ENCODE measurements around the gene CFAP157. TPM values are rescaled to one million over a fixed set of nuclear protein-coding genes. Genes with fewer than 3 reads are reported as not detected.

Gene CFAP157
- total and polyA plus RNA-seq, 5 experiments from 2014 or later, result 0.18 to 0.99 (median 0.32) TPM

DNA sequence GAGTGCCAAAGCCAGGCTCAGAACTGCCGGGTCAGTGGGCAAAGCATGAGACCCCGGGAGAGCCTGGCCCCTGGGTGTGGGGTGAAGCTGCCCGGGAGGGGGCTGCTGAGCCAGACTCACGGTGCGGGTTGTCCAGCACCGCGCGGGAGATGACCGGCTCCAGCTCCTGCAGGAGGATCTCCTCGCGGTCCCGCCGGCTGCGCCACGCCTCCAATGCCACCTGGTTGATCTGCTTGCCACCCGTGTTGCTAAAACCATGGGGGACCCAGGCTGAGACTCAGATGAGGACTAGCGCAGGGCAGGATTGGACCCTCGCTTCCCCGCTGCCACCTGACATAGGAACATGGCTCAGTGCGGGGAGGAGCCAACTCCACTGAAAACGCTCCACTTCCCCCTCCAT, 25.7 kb downstream of the CFAP157 start:
- ATAC-seq (no peak), DNase-seq (no peak)
- Mint-ChIP-seq H3K4me3 (no peak overlapping the region), H3K36me3 (peaks cover 0 to 5% (median 0%) of the 10 kb centered on the region in 3 donors), H3K4me1 (peaks cover 9 to 20% (median 14%) of the 10 kb centered on the region in 4 donors), H3K27me3 (peaks cover 0 to 1% (median 0%) of the 10 kb centered on the region in 5 donors), H3K27ac (peak overlapping the region in 1 of 10 donors; percentile 59), H3K9me3 (no peaks in the 10 kb centered on the region)
- POLR2A ChIA-PET, result interaction anchor here (0.7 kb wide), 1 partner anchor 15 kb away, joined by 3 read pairs; no protein-coding TSS in a partner anchor

DNA sequence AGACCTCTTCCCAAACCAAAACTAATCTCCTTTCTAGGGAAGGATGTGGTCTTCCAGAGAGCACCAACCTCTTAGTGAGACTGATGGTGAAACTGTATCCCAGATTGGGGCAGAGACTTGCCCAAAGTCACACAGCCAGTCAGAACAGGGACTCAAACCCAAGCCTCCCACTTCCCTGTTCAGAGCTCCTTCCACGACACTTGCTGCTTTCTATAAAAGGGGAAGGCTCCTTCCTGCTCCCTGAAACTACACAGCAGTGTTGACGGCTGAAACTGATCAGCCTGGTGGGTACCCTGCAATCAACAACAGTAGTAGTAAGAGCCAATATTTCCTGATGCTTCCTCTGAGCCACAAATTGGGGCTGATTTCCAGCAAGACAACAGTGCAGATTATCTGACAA, 26.8 kb downstream of the CFAP157 start:
- no peaks in the 10 kb centered on the region for H3K9me3 Mint-ChIP-seq
- H3K4me3 Mint-ChIP-seq, result peak overlapping the region; percentile 39 to 97 (median 76)
- no peak for DNase-seq
- POLR2A ChIA-PET, result no interaction called here
- peaks cover 9 to 20% (median 14%) of the 10 kb centered on the region in 4 donors for H3K4me1 Mint-ChIP-seq
- peak overlapping the region in 7 of 10 donors; percentile 37 to 98 (median 84) for H3K27ac Mint-ChIP-seq
- peaks cover 0 to 1% (median 0%) of the 10 kb centered on the region in 5 donors for H3K27me3 Mint-ChIP-seq
- peaks cover 3 to 13% (median 4%) of the 10 kb centered on the region in 3 donors for H3K36me3 Mint-ChIP-seq
- no peak for ATAC-seq

DNA sequence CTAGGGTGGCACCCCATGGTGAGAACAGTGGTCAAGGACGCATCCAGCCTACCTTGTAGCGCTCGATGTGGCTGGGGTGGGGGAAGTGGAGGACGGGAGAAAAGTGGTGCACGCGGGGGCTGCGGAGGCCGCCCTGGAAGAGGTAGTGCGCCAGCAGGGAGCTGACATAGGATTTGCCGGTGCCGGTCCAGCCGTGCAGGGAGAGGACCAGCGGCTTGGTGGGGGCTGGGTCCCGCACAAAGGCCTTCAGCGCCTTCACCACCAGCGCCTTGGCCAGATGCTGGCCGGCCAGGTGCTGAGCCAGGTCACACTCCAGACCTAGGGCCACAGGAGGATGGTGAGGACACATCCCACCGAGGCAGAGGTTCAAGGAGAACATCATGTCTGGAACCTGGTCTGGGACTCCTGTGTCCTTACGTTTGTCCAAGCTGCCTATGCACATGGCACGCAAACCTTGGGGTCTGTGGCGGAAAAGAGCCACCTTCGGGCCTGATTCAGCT, 27.5 kb downstream of the CFAP157 start:
- peak overlapping the region; percentile 78 to 98 (median 86) for H3K4me3 Mint-ChIP-seq
- H3K9me3 Mint-ChIP-seq, result no peaks in the 10 kb centered on the region
- peaks cover 0 to 1% (median 0%) of the 10 kb centered on the region in 5 donors for H3K27me3 Mint-ChIP-seq
- H3K4me1 Mint-ChIP-seq, result peaks cover 9 to 20% (median 14%) of the 10 kb centered on the region in 4 donors
- peak overlapping the region in 9 of 10 donors; percentile 56 to 98 (median 92) for H3K27ac Mint-ChIP-seq
- ATAC-seq (no peak), DNase-seq (peak in 1 of 10 donors; percentile 13)
- POLR2A ChIA-PET, result interaction anchor here (0.8 to 3.8 kb wide), 29 partner anchors 10 to 541 kb away, joined by 3 to 54 read pairs (median 5); partner anchors contain the start of genes CDK9, GOLGA2, LRSAM1 and PTRH1
- H3K36me3 Mint-ChIP-seq, result peaks cover 4 to 19% (median 6%) of the 10 kb centered on the region in 3 donors

DNA sequence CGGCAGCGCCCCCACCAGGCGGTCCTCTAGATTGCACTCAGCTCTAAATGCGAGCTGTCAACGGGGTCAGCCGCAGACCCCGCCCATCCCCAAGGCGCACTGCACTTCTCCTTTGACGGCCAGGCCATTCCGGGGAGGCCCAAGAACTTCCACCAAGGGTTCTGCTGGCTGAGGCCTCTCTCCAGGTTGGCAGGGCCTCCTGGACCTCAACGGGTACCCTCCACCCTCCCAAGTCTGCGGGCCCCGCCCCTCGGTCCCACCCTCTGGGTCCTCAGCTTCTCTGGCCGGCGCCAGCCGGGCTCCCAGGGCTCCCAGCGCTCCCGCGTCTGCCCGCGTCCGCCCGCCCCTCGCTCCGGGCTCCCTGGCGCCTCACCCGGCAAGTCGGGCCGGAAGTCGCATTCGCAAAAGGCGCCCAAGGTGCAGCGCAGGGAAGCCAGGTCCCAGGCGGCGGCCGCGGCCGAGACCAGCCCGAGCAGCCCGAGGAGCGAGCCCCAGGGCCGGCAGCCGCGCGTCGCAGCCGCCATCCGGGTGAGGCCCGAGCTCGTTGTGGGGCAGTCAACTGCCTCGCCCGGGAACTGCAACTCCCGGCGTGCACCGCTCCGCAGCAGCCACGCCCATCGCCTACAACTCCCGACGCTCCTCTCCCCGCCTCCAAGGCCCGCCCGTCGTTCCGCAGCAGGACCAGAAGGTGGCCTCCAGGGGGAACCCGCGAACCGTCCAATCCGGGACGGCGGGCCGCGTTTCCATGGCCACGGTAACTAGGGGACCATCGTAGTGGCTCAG, 28.1 kb downstream of the CFAP157 start, which contains the start of gene TOR2A:
Gene TOR2A (minus strand): TSS at position 548 of the 783 bp plus-strand sequence. CDS start 24 bp downstream, at position 524.
- no peaks in the 10 kb centered on the region for H3K9me3 Mint-ChIP-seq
- peaks cover 0 to 1% (median 0%) of the 10 kb centered on the region in 5 donors for H3K27me3 Mint-ChIP-seq
- peak; percentile 98 to 99 (median 99) for DNase-seq
- peaks cover 4 to 25% (median 7%) of the 10 kb centered on the region in 3 donors for H3K36me3 Mint-ChIP-seq
- peak within 1 kb of the TSS; percentile 80 to 98 (median 96) for H3K4me3 Mint-ChIP-seq
- peaks cover 9 to 20% (median 14%) of the 10 kb centered on the region in 4 donors for H3K4me1 Mint-ChIP-seq
- H3K27ac Mint-ChIP-seq, result peak within 1 kb of the TSS; percentile 82 to 98 (median 94)
- peak; percentile 89 to 91 for ATAC-seq
- POLR2A ChIA-PET, result interaction anchor here (0.5 to 3.8 kb wide), 39 partner anchors 9 to 541 kb away, joined by 3 to 54 read pairs (median 5); partner anchors contain the start of genes CDK9, GOLGA2, LRSAM1 and PTRH1

DNA sequence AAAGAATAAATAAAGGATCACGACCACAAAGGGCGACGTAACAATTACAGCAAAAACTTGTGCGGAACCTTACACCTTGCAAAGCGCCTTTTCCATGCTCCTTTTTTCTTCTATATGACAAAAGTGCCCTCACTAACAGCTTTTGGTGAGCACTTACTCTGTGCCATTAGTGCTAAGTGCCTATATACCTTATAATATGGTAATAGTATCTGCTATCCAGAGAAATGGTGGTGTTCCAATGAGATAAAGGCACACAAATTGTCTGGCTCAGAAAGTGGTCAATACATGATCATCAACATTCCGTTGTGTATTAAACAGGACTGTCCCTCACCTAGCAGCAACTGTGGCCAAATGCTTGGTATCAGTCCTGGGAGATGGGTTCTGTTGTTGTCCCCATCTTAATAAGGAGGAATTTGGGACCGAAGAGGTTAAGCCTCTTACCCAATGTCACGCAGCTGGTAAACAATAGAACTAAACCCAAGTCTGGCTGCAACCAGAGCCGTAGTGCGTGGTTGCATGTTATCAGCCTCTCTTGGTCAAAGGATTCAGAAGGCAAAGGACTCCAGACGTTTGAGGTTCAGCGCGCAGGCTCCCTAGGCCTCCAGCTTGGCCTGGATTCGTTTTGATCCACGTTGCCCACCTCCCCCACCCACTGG, 28.9 kb downstream of the CFAP157 start:
- Mint-ChIP-seq H3K4me1 (peaks cover 7 to 20% (median 14%) of the 10 kb centered on the region in 4 donors), H3K27me3 (peaks cover 0 to 1% (median 0%) of the 10 kb centered on the region in 5 donors), H3K4me3 (peak overlapping the region; percentile 80 to 98 (median 96)), H3K36me3 (peaks cover 4 to 28% (median 7%) of the 10 kb centered on the region in 3 donors), H3K27ac (peak overlapping the region; percentile 82 to 98 (median 94)), H3K9me3 (no peaks in the 10 kb centered on the region)
- DNase-seq (no peak), ATAC-seq (no peak)
- POLR2A ChIA-PET, result interaction anchor here (1.0 to 3.8 kb wide), 27 partner anchors 8 to 540 kb away, joined by 3 to 54 read pairs (median 5); partner anchors contain the start of genes CDK9, GOLGA2, LRSAM1 and PTRH1

DNA sequence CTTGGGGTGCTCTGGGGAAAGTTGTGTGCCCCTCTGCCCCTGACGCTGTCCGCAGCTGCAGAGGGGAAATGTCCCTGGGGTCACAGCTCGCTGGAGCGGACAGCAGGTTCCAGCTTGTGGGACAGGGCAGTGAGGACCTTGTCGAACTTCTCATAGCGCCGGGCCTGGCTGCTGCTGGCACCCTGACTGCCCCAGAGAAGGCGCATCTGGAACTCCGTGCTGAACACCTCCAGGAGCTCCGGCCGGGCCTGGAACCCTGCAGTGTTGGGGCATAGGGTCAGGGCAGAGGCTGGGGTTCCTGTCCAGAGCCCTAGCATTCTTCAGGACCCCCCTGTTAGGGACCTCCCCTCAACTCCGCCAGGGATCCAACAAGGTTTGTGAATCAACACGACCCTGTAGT, 31.9 kb downstream of the CFAP157 start:
- Mint-ChIP-seq H3K4me3 (no peak overlapping the region), H3K9me3 (no peaks in the 10 kb centered on the region), H3K27me3 (peaks cover 0 to 1% (median 0%) of the 10 kb centered on the region in 5 donors), H3K4me1 (peaks cover 7 to 17% (median 12%) of the 10 kb centered on the region in 4 donors), H3K27ac (peak overlapping the region in 8 of 10 donors; percentile 27 to 91 (median 82)), H3K36me3 (peaks cover 4 to 40% (median 7%) of the 10 kb centered on the region in 3 donors)
- no peak for ATAC-seq
- DNase-seq, result no peak
- POLR2A ChIA-PET, result interaction anchor here (0.7 kb wide), 1 partner anchor 17 kb away, joined by 3 read pairs; no protein-coding TSS in a partner anchor

DNA sequence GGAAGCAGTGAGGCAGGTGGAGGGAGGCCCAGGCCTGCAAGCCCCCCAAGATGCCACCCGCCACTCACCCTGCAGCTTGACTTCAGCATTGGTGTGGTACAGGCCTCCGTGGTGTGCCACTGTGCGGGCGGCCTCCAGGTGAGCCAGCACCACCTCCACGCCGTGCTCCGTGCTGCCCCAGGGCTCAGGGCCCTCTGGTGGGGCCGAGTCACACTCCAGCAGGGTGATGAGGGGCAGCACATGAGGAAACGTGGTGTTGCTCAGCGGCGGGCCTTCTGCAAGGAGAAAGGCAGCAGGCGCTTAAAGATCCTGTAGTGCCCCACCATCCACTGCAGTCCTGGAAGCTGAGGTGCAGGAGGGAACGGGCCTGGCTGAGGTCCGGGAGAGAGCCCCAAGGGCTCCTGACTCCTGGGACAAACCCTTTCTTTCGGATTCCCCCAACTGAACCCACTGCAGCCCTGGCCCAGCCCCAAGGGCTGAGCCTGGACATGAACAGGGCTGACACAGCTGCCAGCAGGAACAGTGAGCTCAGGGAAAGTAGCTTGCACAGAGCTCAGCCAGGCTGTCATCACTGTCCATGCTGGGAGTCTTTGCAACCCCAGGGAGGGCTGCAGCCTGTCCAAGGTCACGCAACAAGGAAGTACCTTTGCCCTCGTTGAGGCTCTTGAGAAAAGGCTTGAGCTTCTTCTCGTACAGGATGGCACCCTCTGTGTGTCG, 33.0 kb downstream of the CFAP157 start:
- Mint-ChIP-seq H3K4me3 (no peak overlapping the region), H3K36me3 (peaks cover 4 to 50% (median 7%) of the 10 kb centered on the region in 3 donors), H3K27me3 (peaks cover 0 to 1% (median 0%) of the 10 kb centered on the region in 5 donors), H3K27ac (peak overlapping the region in 2 of 10 donors; percentile 56 to 81), H3K4me1 (peaks cover 3 to 10% (median 6%) of the 10 kb centered on the region in 4 donors), H3K9me3 (no peaks in the 10 kb centered on the region)
- DNase-seq (no peak), ATAC-seq (no peak)
- POLR2A ChIA-PET, result interaction anchor here (0.9 kb wide), 1 partner anchor 41 kb away, joined by 4 read pairs; no protein-coding TSS in a partner anchor

DNA sequence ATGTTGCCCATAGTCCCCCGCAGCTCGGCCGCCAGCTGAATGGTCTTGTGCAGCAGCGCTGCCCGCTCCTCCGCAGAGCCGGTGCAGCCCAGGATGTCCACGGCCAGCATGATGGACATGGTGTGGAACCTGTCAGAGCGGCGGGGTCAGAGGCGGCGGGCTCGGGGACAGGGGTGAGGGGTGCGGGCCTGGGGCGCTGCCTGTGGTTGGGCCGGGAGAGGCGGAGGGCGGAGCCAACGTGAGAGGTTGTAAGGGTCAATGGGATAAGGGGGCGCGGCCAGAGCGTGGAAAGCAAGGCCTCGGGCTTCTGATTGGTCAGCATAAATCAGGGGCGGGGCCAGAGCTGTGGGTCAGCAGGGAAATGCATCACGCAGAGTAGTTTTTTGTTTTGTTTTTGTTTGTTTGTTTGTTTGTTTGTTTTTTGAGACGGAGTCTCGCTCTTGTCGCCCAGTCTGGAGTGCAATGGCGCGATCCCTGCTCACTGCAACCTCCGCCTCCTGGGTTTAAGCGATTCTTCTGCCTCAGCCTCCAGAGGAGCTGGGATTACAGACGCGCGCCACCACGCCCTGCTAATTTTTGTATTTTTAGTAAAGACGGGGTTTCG, 35.1 kb downstream of the CFAP157 start:
- no peak for ATAC-seq
- DNase-seq, result no peak
- H3K36me3 Mint-ChIP-seq, result peaks cover 4 to 67% (median 8%) of the 10 kb centered on the region in 3 donors
- no peaks in the 10 kb centered on the region for H3K27me3 Mint-ChIP-seq
- no peaks in the 10 kb centered on the region for H3K9me3 Mint-ChIP-seq
- H3K27ac Mint-ChIP-seq, result peak overlapping the region in 3 of 10 donors; percentile 65 to 77 (median 71)
- H3K4me3 Mint-ChIP-seq, result no peak overlapping the region
- POLR2A ChIA-PET, result interaction anchor here (0.6 to 2.0 kb wide), 3 partner anchors 128 to 175 kb away, joined by 3 to 8 read pairs (median 3); no protein-coding TSS in a partner anchor
- H3K4me1 Mint-ChIP-seq, result peaks cover 3 to 15% (median 5%) of the 10 kb centered on the region in 4 donors

DNA sequence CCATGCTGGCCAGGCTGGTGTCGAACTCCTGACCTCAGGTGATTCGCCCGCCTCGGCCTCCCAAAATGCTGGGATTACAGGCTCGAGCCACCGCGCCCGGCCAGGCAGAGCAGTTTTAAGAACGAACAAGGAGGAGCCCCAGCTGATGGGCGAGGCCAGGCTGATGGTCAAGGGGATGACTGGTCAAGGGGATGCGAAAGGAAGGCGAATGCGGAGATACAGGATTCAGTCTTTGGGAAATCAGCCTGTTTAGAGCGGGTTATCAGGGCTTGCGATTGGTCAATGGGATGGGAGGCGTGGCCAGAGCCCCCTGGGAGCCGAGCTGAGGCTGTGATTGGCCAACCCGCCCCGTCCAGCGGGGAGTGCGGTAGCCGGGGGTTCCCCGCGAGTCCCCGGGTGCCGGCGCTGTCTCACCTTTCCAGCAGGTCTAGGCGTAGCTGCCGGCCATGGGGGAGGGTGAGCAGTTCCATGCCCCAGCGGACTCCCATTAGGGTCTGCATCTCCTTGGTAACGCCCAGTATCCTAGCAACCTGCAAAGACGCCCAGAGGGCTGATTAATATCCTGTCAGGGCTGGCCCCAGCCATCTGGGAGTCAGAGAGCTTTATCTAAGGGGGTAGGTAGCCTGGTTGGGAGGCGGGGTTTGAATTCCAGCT, 35.8 kb downstream of the CFAP157 start:
- Mint-ChIP-seq H3K4me1 (peaks cover 6 to 16% (median 11%) of the 10 kb centered on the region in 4 donors), H3K4me3 (no peak overlapping the region), H3K27ac (peak overlapping the region in 3 of 10 donors; percentile 27 to 84 (median 39)), H3K27me3 (no peaks in the 10 kb centered on the region), H3K36me3 (peaks cover 4 to 73% (median 9%) of the 10 kb centered on the region in 3 donors), H3K9me3 (no peaks in the 10 kb centered on the region)
- DNase-seq (no peak), ATAC-seq (no peak)
- POLR2A ChIA-PET, result interaction anchor here (0.6 to 6.5 kb wide), 3 partner anchors 26 to 164 kb away, joined by 3 to 66 read pairs (median 8); no protein-coding TSS in a partner anchor

DNA sequence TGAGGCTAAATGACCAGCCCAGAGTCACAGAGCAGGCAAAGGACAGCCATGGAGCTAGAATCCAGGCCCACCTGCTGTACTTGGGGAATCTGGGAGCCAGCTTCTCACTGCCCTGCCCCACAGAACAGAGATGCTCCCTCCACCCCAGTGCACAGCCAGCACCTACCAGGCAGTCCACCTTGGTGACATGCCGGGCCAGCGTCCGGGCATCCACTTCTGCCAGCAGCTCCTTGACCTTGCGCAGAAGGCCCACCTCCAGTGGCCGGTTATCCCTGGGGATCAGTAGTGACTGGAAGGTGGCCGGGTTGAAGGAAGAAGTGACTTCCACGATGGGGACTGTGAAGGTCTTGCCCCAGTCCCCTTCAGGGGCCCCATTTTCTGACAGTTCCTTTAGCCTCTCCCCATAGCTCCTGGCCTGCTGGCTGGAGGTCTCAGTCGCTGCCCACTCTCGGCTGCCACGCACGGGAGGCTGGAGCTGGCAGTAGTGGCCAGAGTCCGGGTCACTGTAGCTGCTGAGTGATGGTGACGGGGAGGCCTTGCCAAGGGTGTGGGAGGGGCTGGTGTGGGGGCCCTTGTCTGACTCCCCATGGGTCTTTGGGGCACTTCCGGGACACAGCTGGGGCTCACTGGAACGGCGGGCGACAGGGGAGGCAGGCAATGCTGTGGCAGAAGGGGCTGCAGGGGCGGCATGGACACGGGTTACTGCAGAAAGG, 37.8 kb downstream of the CFAP157 start:
- DNase-seq (no peak), ATAC-seq (no peak)
- peaks cover 0 to 73% (median 2%) of the 10 kb centered on the region in 3 donors for H3K36me3 Mint-ChIP-seq
- H3K27ac Mint-ChIP-seq, result peak overlapping the region in 6 of 10 donors; percentile 19 to 83 (median 58)
- H3K4me1 Mint-ChIP-seq, result peaks cover 6 to 31% (median 17%) of the 10 kb centered on the region in 4 donors
- H3K4me3 Mint-ChIP-seq, result peak overlapping the region in 1 of 10 donors; percentile 45
- POLR2A ChIA-PET, result interaction anchor here (0.9 to 6.5 kb wide), 5 partner anchors 9 to 40 kb away, joined by 3 to 66 read pairs (median 4); partner anchors contain the start of genes SH2D3C and TOR2A
- H3K9me3 Mint-ChIP-seq, result no peaks in the 10 kb centered on the region
- H3K27me3 Mint-ChIP-seq, result no peaks in the 10 kb centered on the region

All from naive thymus-derived CD8-positive, alpha-beta T cell (primary cell).